GM12878 (cell line): ENCODE measurements around the gene ZNF804B. TPM values are rescaled to one million over a fixed set of nuclear protein-coding genes. Genes with fewer than 3 reads are reported as not detected.

Experiments used
- ATAC-seq: fragments of 200-7000 bp; cut with Tn5 transposase; 3 replicates; pipeline ENCODE4 v1.9.1; 2020; ENCODE audit warnings: mild to moderate bottlenecking, moderate library complexity
- BruUV-seq: library from RNA; stranded (reverse); fragments of 400-500 nt; replicated peaks from 2 replicates; lab custom pipeline; 2021; lab: Mats Ljungman, UMichigan
- CTCF ChIA-PET: fragments of 300-600 bp; sonication (Branson Sonifier 250); formaldehyde crosslinking; extraction: SDS; loops from one replicate; lab custom pipeline; 2021; ENCODE audit warnings: inconsistent platforms; lab: Yijun Ruan, JAX
- POLR2A ChIA-PET: fragments of 350-600 bp; formaldehyde crosslinking; extraction: SDS; loops from one replicate; lab custom pipeline; 2021; ENCODE audit warnings: inconsistent platforms; lab: Charles Lee
- RAD21 ChIA-PET: fragments of 300-600 bp; sonication (Branson Sonifier 250); formaldehyde crosslinking; loops from one replicate; lab custom pipeline; 2023; ENCODE audit warnings: antibody characterized with exemption; ENCODE audit not compliant: unreplicated experiment; lab: Charles Lee
- SMC1A ChIA-PET: fragments of 300-600 bp; sonication (Branson Sonifier 250); formaldehyde crosslinking; loops from one replicate; lab custom pipeline; 2023; ENCODE audit not compliant: unreplicated experiment, uncharacterized antibody; lab: Charles Lee
- DNase-seq: peaks from one replicate; pipeline ENCODE4 v3.0.0-alpha.2; 2011; ENCODE audit warnings: low read depth, low spot score
- FAIRE-seq: peaks from 3 replicates; lab custom pipeline; 2011; peaks lifted over from hg19 to GRCh38; lab: Jason Lieb, UNC
- H2AFZ ChIP-seq: 2 replicates; pipeline ENCODE4 v1.6.0; 2011; ENCODE audit warnings: low read depth, low read length, control low read depth; ENCODE audit not compliant: control insufficient read depth
- H3K27ac ChIP-seq: 2 replicates; pipeline ENCODE4 v1.5.1; 2011; ENCODE audit warnings: control low read depth; ENCODE audit not compliant: control insufficient read depth, insufficient read depth
- H3K27me3 ChIP-seq, 2 experiments: replicated peaks in 1 of 2; 2 replicates each; pipeline versions ENCODE4 v1.6.0 to v1.6.1; 2011; ENCODE audit warnings: low read length in 1 of 2; ENCODE audit not compliant: control insufficient read depth in 2 of 2, insufficient read depth in 2 of 2
- H3K36me3 ChIP-seq, 2 experiments: 2 replicates each; pipeline ENCODE4 v1.5.1; 2011; ENCODE audit warnings: low read length in 1 of 2; ENCODE audit not compliant: control insufficient read depth in 2 of 2, insufficient read depth in 2 of 2
- H3K4me1 ChIP-seq: 2 replicates; pipeline ENCODE4 v1.6.1; 2011; ENCODE audit warnings: mild to moderate bottlenecking, low read length, moderate library complexity, mixed read lengths; ENCODE audit not compliant: control insufficient read depth, insufficient read depth
- H3K4me2 ChIP-seq: 2 replicates; pipeline ENCODE4 v1.6.0; 2011; ENCODE audit warnings: control low read depth; ENCODE audit not compliant: control insufficient read depth, insufficient read depth
- H3K4me3 ChIP-seq: fragments of 200-600 bp; sonication (generic); 2 replicates; pipeline ENCODE4 v1.5.1; 2016
- H3K79me2 ChIP-seq: 2 replicates; pipeline ENCODE4 v1.6.0; 2011; ENCODE audit warnings: low read length; ENCODE audit not compliant: control insufficient read depth, insufficient read depth
- H3K9ac ChIP-seq: 2 replicates; pipeline ENCODE4 v1.8.0; 2011; ENCODE audit warnings: low read length, control low read depth, mixed read lengths; ENCODE audit not compliant: control insufficient read depth, insufficient read depth
- H3K9me3 ChIP-seq: replicated peaks from 3 replicates; pipeline ENCODE4 v1.5.1; 2011; ENCODE audit warnings: mild to moderate bottlenecking, low read length; ENCODE audit not compliant: control insufficient read depth, insufficient read depth
- H4K20me1 ChIP-seq: 2 replicates; pipeline ENCODE4 v1.6.0; 2011; ENCODE audit not compliant: control insufficient read depth, insufficient read depth
- ASH2L ChIP-seq: fragments of 300-600, 200-600 bp; sonication (generic); IDR thresholded peaks from 2 replicates; pipeline ENCODE4 v1.6.1; 2017; ENCODE audit warnings: low read depth, mild to moderate bottlenecking, borderline replicate concordance
- CREB1 ChIP-seq: IDR thresholded peaks from 2 replicates; pipeline ENCODE4 v1.6.1; 2012; ENCODE audit warnings: low read depth, mild to moderate bottlenecking, inconsistent platforms
- FOXM1 ChIP-seq: IDR thresholded peaks from 2 replicates; pipeline ENCODE4 v1.6.1; 2012; ENCODE audit warnings: low read depth, mild to moderate bottlenecking, inconsistent platforms, low read length, moderate library complexity
- HDAC2 ChIP-seq: fragments of 200-600 bp; sonication (generic); IDR thresholded peaks from 2 replicates; pipeline ENCODE4 v1.6.1; 2017
- IKZF1 ChIP-seq: fragments of 450-650 bp; conservative IDR thresholded peaks from 2 replicates; pipeline ENCODE4 v1.6.1; 2017; ENCODE audit warnings: antibody characterized with exemption, mild to moderate bottlenecking
- MTA3 ChIP-seq: IDR thresholded peaks from 2 replicates; pipeline ENCODE4 v1.6.1; 2012; ENCODE audit warnings: low read length, inconsistent platforms, borderline replicate concordance
- WGBS: methylation state at CpG from one replicate; pipeline ENCODE4 v1.1.6; 2016; ENCODE audit warnings: low lambda C conversion rate; ENCODE audit not compliant: insufficient replicate concordance, insufficient coverage; ENCODE audit errors: missing lambda C conversion rate; 5-methylcytosine and 5-hydroxymethylcytosine counted together
- in situ Hi-C: fragments of 300-500 bp; cut with MboI; formaldehyde crosslinking; loops from 9 replicates; pipeline ENCODE4 v1.14.3; 2018; ENCODE audit warnings: mixed read lengths
- intact Hi-C: fragments of 100-400 bp; cut with micrococcal nuclease; formaldehyde crosslinking; loops from one replicate; pipeline ENCODE4 v1.14.2; 2022; ENCODE audit not compliant: unreplicated experiment
- polyA plus RNA-seq, 11 experiments: library from polyadenylated mRNA; depleted of rRNA in 4 of 11; unstranded in 6 of 11; stranded (reverse) in 5 of 11; fragments of >200 nt; fragmentation: Nextera tagmentation in 4 of 11; fragmentation: Illumina TruSeq in 1 of 11; extraction: Ambion mirVana in 4 of 11; extraction: Trizol in 1 of 11; gene quantifications; 1 replicate in 1 of 11; 2 replicates in 10 of 11; pipeline versions ENCODE4 v1.2.1 to v1.2.3, GENCODE V29; 2011 to 2016; ENCODE audit warnings: inconsistent platforms in 2 of 11, missing spikeins in 2 of 11, low read depth in 1 of 11
- total RNA-seq, 4 experiments: library from RNA; depleted of rRNA in 3 of 4; stranded (reverse); fragments of >200 nt in 3 of 4; fragmentation: Illumina TruSeq in 1 of 4; extraction: Trizol in 1 of 4; gene quantifications; 2 replicates each; pipeline versions ENCODE4 v1.2.1 to v1.2.3, GENCODE V29; 2013 to 2021
- TF ChIP-seq, protein P1 (sequence below): fragments of 450-650 bp; formaldehyde crosslinking; IDR thresholded peaks from 2 replicates; pipeline ENCODE4 v1.5.0; 2022; ENCODE audit warnings: mild to moderate bottlenecking, missing genetic modification characterization

The ZNF804B gene
- total and polyA plus RNA-seq, 10 of the 15 experiments (the other 5 are each of a cell fraction or from before 2014, with no cell fraction given) = not detected

DNA sequence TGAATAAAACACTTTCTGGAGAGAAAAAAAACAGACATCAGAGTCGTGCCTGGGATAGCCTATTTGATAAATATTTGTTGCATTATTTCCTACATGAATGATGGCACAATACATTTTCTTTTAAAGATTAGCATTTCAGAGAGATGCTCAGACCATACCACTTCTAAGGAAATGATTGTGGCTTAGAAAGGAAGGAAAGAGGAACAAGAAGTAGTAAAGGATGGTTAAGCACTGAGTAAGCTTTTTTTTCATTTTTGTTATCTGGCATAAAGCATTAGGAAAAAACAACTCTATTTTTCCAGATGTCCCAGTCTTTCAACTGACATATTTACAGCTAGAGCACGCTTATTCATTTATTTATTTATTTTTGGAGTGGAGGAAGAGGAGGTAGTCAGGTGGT, 294.9 kb downstream of the ZNF804B start:
- FAIRE-seq (no peak), DNase-seq (no peak), ATAC-seq (no peak)
- ChIA-PET RAD21 (no interaction called here), CTCF (no interaction called here), SMC1A (interaction anchor here (0.6 kb wide), 1 partner anchor 28 kb away, joined by 3 read pairs; no protein-coding TSS in a partner anchor), POLR2A (no interaction called here)
- Histone ChIP-seq H3K79me2 (no peaks in the 10 kb centered on the region), H3K9me3 (no peaks in the 10 kb centered on the region), H4K20me1 (no peaks in the 10 kb centered on the region), H3K9ac (no peak overlapping the region), H2AFZ (no peak overlapping the region), H3K27ac (no peak overlapping the region), H3K27me3 (no peaks in the 10 kb centered on the region), H3K4me2 (no peak overlapping the region), H3K36me3 (no peaks in the 10 kb centered on the region), H3K4me1 (no peaks in the 10 kb centered on the region), H3K4me3 (no peak overlapping the region)
- 0% methylated on average over 2 of the region's 2 CpGs for WGBS
- in situ Hi-C loops (no loop called here), intact Hi-C loops (no loop called here)
- TF ChIP-seq HDAC2 (no peak), MTA3 (no peak), ASH2L (no peak), IKZF1 (no peak), CREB1 (no peak), FOXM1 (no peak)
- TF ChIP-seq, protein P1, sequence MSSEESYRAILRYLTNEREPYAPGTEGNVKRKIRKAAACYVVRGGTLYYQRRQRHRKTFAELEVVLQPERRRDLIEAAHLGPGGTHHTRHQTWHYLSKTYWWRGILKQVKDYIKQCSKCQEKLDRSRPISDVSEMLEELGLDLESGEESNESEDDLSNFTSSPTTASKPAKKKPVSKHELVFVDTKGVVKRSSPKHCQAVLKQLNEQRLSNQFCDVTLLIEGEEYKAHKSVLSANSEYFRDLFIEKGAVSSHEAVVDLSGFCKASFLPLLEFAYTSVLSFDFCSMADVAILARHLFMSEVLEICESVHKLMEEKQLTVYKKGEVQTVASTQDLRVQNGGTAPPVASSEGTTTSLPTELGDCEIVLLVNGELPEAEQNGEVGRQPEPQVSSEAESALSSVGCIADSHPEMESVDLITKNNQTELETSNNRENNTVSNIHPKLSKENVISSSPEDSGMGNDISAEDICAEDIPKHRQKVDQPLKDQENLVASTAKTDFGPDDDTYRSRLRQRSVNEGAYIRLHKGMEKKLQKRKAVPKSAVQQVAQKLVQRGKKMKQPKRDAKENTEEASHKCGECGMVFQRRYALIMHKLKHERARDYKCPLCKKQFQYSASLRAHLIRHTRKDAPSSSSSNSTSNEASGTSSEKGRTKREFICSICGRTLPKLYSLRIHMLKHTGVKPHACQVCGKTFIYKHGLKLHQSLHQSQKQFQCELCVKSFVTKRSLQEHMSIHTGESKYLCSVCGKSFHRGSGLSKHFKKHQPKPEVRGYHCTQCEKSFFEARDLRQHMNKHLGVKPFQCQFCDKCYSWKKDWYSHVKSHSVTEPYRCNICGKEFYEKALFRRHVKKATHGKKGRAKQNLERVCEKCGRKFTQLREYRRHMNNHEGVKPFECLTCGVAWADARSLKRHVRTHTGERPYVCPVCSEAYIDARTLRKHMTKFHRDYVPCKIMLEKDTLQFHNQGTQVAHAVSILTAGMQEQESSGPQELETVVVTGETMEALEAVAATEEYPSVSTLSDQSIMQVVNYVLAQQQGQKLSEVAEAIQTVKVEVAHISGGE (CRISPR knock-in tag) = no peak
- BruUV-seq = no TSS peak
